PC-9 (cell line): ENCODE data around the gene TES. TPM values are rescaled to one million over a fixed set of nuclear protein-coding genes. Genes with fewer than 3 reads are reported as not detected.
A peak's percentile ranks its signal among the peaks of the same experiment; 100 is the strongest.
"Not testable (repeated sequence)": the region's sequence is repeated elsewhere in the genome, so short reads cannot be mapped to it uniquely, and the experiment has no call there.

Experiments used
- BruUV-seq: library from RNA; stranded (reverse); fragments of 400-500 nt; replicated peaks from 2 replicates; lab custom pipeline; 2021; lab: Mats Ljungman, UMichigan
- CTCF ChIA-PET: fragments of 300-600 bp; sonication (Branson Sonifier 250); formaldehyde crosslinking; loops from one replicate; lab custom pipeline; 2022; ENCODE audit warnings: antibody characterized with exemption; lab: Charles Lee
- POLR2A ChIA-PET: fragments of 300-600 bp; sonication (Branson Sonifier 250); formaldehyde crosslinking; loops from one replicate; lab custom pipeline; 2022; ENCODE audit warnings: antibody characterized with exemption; ENCODE audit not compliant: unreplicated experiment; lab: Charles Lee
- DNase-seq, 2 experiments: peaks; one replicate each; pipeline versions ENCODE4 v3.0.0 to v3.0.0-alpha.2; 2015 to 2022; ENCODE audit warnings: mixed read lengths in 1 of 2
- H2AFZ ChIP-seq: fragments of 200-600 bp; sonication (generic); 2 replicates; pipeline ENCODE4 v1.8.1; 2017; ENCODE audit warnings: antibody characterized with exemption
- H3F3A ChIP-seq: fragments of 200-600 bp; sonication (generic); 2 replicates; pipeline ENCODE4 v1.8.1; 2017; ENCODE audit warnings: antibody characterized with exemption, mild to moderate bottlenecking, low read depth; ENCODE audit not compliant: insufficient read depth
- H3K27ac ChIP-seq: fragments of 200-600 bp; sonication (generic); 2 replicates; pipeline ENCODE4 v1.6.1; 2016; ENCODE audit warnings: mixed run types
- H3K27me3 ChIP-seq: fragments of 200-600 bp; sonication (generic); 2 replicates; pipeline ENCODE4 v1.6.1; 2016; ENCODE audit warnings: low read depth, mixed run types; ENCODE audit not compliant: insufficient read depth
- H3K36me3 ChIP-seq: fragments of 200-600 bp; sonication (generic); 2 replicates; pipeline ENCODE4 v1.6.1; 2016; ENCODE audit warnings: low read depth, mixed run types
- H3K4me1 ChIP-seq: fragments of 200-600 bp; sonication (generic); replicated peaks from 2 replicates; pipeline ENCODE4 v1.6.1; 2016; ENCODE audit warnings: mixed run types; ENCODE audit not compliant: insufficient read depth
- H3K4me2 ChIP-seq: fragments of 200-600 bp; sonication (generic); 2 replicates; pipeline ENCODE4 v1.6.1; 2017; ENCODE audit warnings: mixed run types
- H3K4me3 ChIP-seq: fragments of 200-600 bp; sonication (generic); 2 replicates; pipeline ENCODE4 v1.6.1; 2016; ENCODE audit warnings: mixed run types
- H3K79me2 ChIP-seq: fragments of 200-600 bp; sonication (generic); 2 replicates; pipeline ENCODE4 v1.6.1; 2017; ENCODE audit warnings: low read depth, mixed run types
- H3K9me2 ChIP-seq: fragments of 200-600 bp; sonication (generic); 2 replicates; pipeline ENCODE4 v1.8.1; 2017; ENCODE audit warnings: mild to moderate bottlenecking; ENCODE audit not compliant: insufficient read depth
- H3K9me3 ChIP-seq: fragments of 200-600 bp; sonication (generic); 2 replicates; pipeline ENCODE4 v1.8.1; 2016; ENCODE audit warnings: low read depth; ENCODE audit not compliant: insufficient read depth
- H4K20me1 ChIP-seq: fragments of 200-600 bp; sonication (generic); 2 replicates; pipeline ENCODE4 v1.8.1; 2017; ENCODE audit not compliant: insufficient read depth
- EZH2 ChIP-seq: fragments of 200-600 bp; sonication (generic); IDR thresholded peaks from 2 replicates; pipeline ENCODE4 v1.8.0; 2017; ENCODE audit warnings: antibody characterized with exemption, low read depth
- intact Hi-C: fragments of 100-400 bp; cut with micrococcal nuclease; formaldehyde crosslinking; loops from one replicate; pipeline ENCODE4 v1.10.0; 2022; ENCODE audit not compliant: unreplicated experiment
- total RNA-seq: library from RNA; stranded (reverse); gene quantifications from 2 replicates; pipeline ENCODE4 v1.2.3, GENCODE V29; 2021
- TF ChIP-seq, protein P1 (sequence below): fragments of 200-600 bp; sonication (generic); conservative IDR thresholded peaks from 2 replicates; pipeline ENCODE4 v1.6.1; 2017; ENCODE audit warnings: mixed run types, antibody characterized with exemption, mild to moderate bottlenecking, moderate library complexity

TES gene
- total RNA-seq, 1 experiment from 2014 or later, result 210 TPM

GRCh38 chr7:116293139-116293538 lies 82.8 kb downstream of the TES start:
- Histone ChIP-seq H3K27me3 (no peaks in the 10 kb centered on the region), H3K79me2 (no peaks in the 10 kb centered on the region), H3K36me3 (no peaks in the 10 kb centered on the region), H3K4me1 (no peaks in the 10 kb centered on the region), H2AFZ (no peak overlapping the region), H3F3A (no peaks in the 10 kb centered on the region; the same call in 1 of the 2 replicates), H4K20me1 (no peaks in the 10 kb centered on the region), H3K4me2 (no peak overlapping the region), H3K9me2 (no peaks in the 10 kb centered on the region; the same call in 1 of the 2 replicates), H3K9me3 (peaks cover 4% of the 10 kb centered on the region; the same call in 1 of the 2 replicates), H3K27ac (no peak overlapping the region), H3K4me3 (no peak overlapping the region)
- TF ChIP-seq, protein P1, sequence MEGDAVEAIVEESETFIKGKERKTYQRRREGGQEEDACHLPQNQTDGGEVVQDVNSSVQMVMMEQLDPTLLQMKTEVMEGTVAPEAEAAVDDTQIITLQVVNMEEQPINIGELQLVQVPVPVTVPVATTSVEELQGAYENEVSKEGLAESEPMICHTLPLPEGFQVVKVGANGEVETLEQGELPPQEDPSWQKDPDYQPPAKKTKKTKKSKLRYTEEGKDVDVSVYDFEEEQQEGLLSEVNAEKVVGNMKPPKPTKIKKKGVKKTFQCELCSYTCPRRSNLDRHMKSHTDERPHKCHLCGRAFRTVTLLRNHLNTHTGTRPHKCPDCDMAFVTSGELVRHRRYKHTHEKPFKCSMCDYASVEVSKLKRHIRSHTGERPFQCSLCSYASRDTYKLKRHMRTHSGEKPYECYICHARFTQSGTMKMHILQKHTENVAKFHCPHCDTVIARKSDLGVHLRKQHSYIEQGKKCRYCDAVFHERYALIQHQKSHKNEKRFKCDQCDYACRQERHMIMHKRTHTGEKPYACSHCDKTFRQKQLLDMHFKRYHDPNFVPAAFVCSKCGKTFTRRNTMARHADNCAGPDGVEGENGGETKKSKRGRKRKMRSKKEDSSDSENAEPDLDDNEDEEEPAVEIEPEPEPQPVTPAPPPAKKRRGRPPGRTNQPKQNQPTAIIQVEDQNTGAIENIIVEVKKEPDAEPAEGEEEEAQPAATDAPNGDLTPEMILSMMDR, result peak; percentile 43
- TF ChIP-seq EZH2, result no peak
- no TSS peak for BruUV-seq
- ChIA-PET CTCF (no interaction called here), POLR2A (no interaction called here)
- intact Hi-C loops, result no loop called here
- no peak for DNase-seq

- POLR2A ChIA-PET, result no interaction called here
These were observed 83.3 kb downstream of the TES start for GRCh38 chr7:116293633-116294032.

DNA sequence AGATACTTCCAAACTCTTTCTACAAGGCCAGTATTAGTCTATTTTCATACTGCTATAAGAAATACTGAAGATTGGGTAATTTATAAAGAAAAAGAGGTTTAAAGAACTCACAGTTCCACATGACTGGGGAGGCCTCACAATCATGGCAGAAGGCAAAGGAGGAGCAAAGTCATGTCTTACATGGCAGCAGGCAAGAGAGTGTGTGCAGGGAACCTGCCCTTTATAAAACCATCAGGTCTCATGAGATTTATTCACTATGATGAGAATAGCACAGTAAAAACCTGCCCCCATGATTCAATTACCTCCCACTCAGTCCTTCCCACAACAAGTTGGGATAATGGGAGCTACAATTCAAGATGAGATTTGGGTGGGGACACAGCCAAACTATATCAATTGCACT lies 85.6 kb downstream of the TES start:
- H3K4me3 ChIP-seq, H3K4me1 ChIP-seq, H3K27me3 ChIP-seq, H3K27ac ChIP-seq, intact Hi-C loops, BruUV-seq, H3K9me2 ChIP-seq, H3F3A ChIP-seq, H3K9me3 ChIP-seq, H4K20me1 ChIP-seq, H3K4me2 ChIP-seq, H3K79me2 ChIP-seq, DNase-seq, CTCF ChIA-PET, H3K36me3 ChIP-seq, POLR2A ChIA-PET, H2AFZ ChIP-seq: not testable (repeated sequence)

More at GRCh38 chr7:116293633-116294032, 83.3 kb downstream of the TES start:
- Histone ChIP-seq H3K36me3 (no peaks in the 10 kb centered on the region), H3K27ac (no peak overlapping the region), H3K4me2 (no peak overlapping the region), H3K27me3 (no peaks in the 10 kb centered on the region), H3K4me3 (no peak overlapping the region), H3K9me3 (peaks cover 5% of the 10 kb centered on the region; the same call in 1 of the 2 replicates), H4K20me1 (no peaks in the 10 kb centered on the region), H3K4me1 (no peaks in the 10 kb centered on the region), H2AFZ (no peak overlapping the region), H3K9me2 (no peaks in the 10 kb centered on the region; the same call in 1 of the 2 replicates), H3K79me2 (no peaks in the 10 kb centered on the region), H3F3A (no peaks in the 10 kb centered on the region)
- TF ChIP-seq, protein P1, result no peak
- no peak for TF ChIP-seq EZH2
- BruUV-seq, result no TSS peak
- CTCF ChIA-PET, result no interaction called here
- intact Hi-C loops, result no loop called here
- DNase-seq, result no peak

GRCh38 chr7:116298055-116298454 lies 87.7 kb downstream of the TES start:
- Histone ChIP-seq H3K27me3 (no peaks in the 10 kb centered on the region), H3K4me2 (no peak overlapping the region), H4K20me1 (no peaks in the 10 kb centered on the region), H3K36me3 (no peaks in the 10 kb centered on the region), H3F3A (no peaks in the 10 kb centered on the region), H3K9me2 (no peaks in the 10 kb centered on the region; the same call in 1 of the 2 replicates), H3K27ac (no peak overlapping the region), H3K9me3 (peaks cover 8% of the 10 kb centered on the region; the same call in 1 of the 2 replicates), H3K79me2 (no peaks in the 10 kb centered on the region), H3K4me1 (no peaks in the 10 kb centered on the region), H2AFZ (no peak overlapping the region), H3K4me3 (no peak overlapping the region)
- ChIA-PET CTCF (no interaction called here), POLR2A (no interaction called here)
- no peak for DNase-seq
- intact Hi-C loops, result no loop called here
- BruUV-seq, result no TSS peak
- TF ChIP-seq, protein P1, result no peak
- no peak for TF ChIP-seq EZH2
